Left lobe of liver (tissue), 2 donors: Measurements from ENCODE around the gene APPBP2. TPM values are rescaled to one million over a fixed set of nuclear protein-coding genes. Genes with fewer than 3 reads are reported as not detected.

ENCODE experiments used
- ATAC-seq: fragments of 200-7000 bp; cut with Tn5 transposase; one replicate; pipeline ENCODE4 v1.9.1; 2020; ENCODE audit warnings: mild to moderate bottlenecking, moderate library complexity
- DNase-seq: peaks from one replicate; pipeline ENCODE4 v3.0.0-alpha.2; 2020; ENCODE audit warnings: low spot score
- total RNA-seq: library from RNA; stranded (reverse); gene quantifications from one replicate; pipeline ENCODE4 v1.2.1, GENCODE V29; 2021
- donor health status: DM: no; HTN: no; CAD: no; lungs with moderate emphysema.
- donor health status: DM: no; HTN: yes; CAD: no.

Gene APPBP2
- total RNA-seq, 1 donor from 2014 or later, result 13.6 TPM

- DNase-seq, result no peak
- ATAC-seq, result no peak
Observed at GRCh38 chr17:60401819-60402218, 124.2 kb downstream of the APPBP2 start.

- no peak for DNase-seq
- no peak for ATAC-seq
Observed at GRCh38 chr17:60398227-60398959, 127.6 kb downstream of the APPBP2 start.

- no peak for ATAC-seq
Observed at GRCh38 chr17:60396412-60396811, 129.6 kb downstream of the APPBP2 start.

GRCh38 chr17:60395508-60396065 lies 130.5 kb downstream of the APPBP2 start:
- no peak for ATAC-seq
- no peak for DNase-seq

More at GRCh38 chr17:60396412-60396811, 129.6 kb downstream of the APPBP2 start:
- no peak for DNase-seq

- DNase-seq (no peak), ATAC-seq (no peak)
Observed at GRCh38 chr17:60393840-60394723, 132.0 kb downstream of the APPBP2 start.

Other genes with a start within 250 kb of the APPBP2 start
- 25.9 TPM for gene USP32, start 134.1 kb downstream of the APPBP2 start, total RNA-seq
- gene CHCT1, start 103.8 kb downstream of the APPBP2 start, total RNA-seq, result not detected
- 5.0 TPM for gene PPM1D, start 74.0 kb upstream of the APPBP2 start, total RNA-seq
- gene BCAS3, start 151.6 kb upstream of the APPBP2 start, total RNA-seq, result 20.9 TPM